Measurements from ENCODE around the gene SGMS1.

Gene SGMS1

GRCh38 chr10:50566150-50566549 is 57.6 kb downstream of the SGMS1 start:
- no peak for TF ChIP-seq POLR2AphosphoS5 (IDR thresholded peaks at IDR 0.05; ENCODE audit: low read depth, low read length)
- TF ChIP-seq FOXP2 (optimal IDR thresholded peaks at IDR 0.05; ENCODE audit: borderline replicate concordance, extremely low read depth, extremely low read length, insufficient read depth): no peak
- no peak for TF ChIP-seq TAF1 (IDR thresholded peaks at IDR 0.05; ENCODE audit: borderline replicate concordance, insufficient read depth, low read length)
- no peak for TF ChIP-seq REST (IDR thresholded peaks at IDR 0.05; ENCODE audit: insufficient read depth in 1 of 2, low read depth in 2 of 2, low read length in 2 of 2)
- TF ChIP-seq SIN3A (IDR thresholded peaks at IDR 0.05; ENCODE audit: borderline replicate concordance, insufficient read depth, low read length): no peak

- TF ChIP-seq FOXP2 (optimal IDR thresholded peaks at IDR 0.05; ENCODE audit: borderline replicate concordance, extremely low read depth, extremely low read length, insufficient read depth) (no peak), POLR2AphosphoS5 (IDR thresholded peaks at IDR 0.05; ENCODE audit: low read depth, low read length) (no peak), TAF1 (IDR thresholded peaks at IDR 0.05; ENCODE audit: borderline replicate concordance, insufficient read depth, low read length) (no peak), SIN3A (IDR thresholded peaks at IDR 0.05; ENCODE audit: borderline replicate concordance, insufficient read depth, low read length) (no peak), REST (IDR thresholded peaks at IDR 0.05; ENCODE audit: insufficient read depth in 1 of 2, low read depth in 2 of 2, low read length in 2 of 2) (no peak)
Observed at GRCh38 chr10:50565301-50566083, 58.3 kb downstream of the SGMS1 start.

- TF ChIP-seq TAF1 (IDR thresholded peaks at IDR 0.05; ENCODE audit: borderline replicate concordance, insufficient read depth, low read length) (no peak), REST (IDR thresholded peaks at IDR 0.05; ENCODE audit: insufficient read depth in 1 of 2, low read depth in 2 of 2, low read length in 2 of 2) (no peak), SIN3A (IDR thresholded peaks at IDR 0.05; ENCODE audit: borderline replicate concordance, insufficient read depth, low read length) (no peak), FOXP2 (optimal IDR thresholded peaks at IDR 0.05; ENCODE audit: borderline replicate concordance, extremely low read depth, extremely low read length, insufficient read depth) (no peak), POLR2AphosphoS5 (IDR thresholded peaks at IDR 0.05; ENCODE audit: low read depth, low read length) (no peak)
Observed at GRCh38 chr10:50563906-50564305, 59.9 kb downstream of the SGMS1 start.

- TF ChIP-seq POLR2AphosphoS5 (IDR thresholded peaks at IDR 0.05; ENCODE audit: low read depth, low read length) (no peak), FOXP2 (optimal IDR thresholded peaks at IDR 0.05; ENCODE audit: borderline replicate concordance, extremely low read depth, extremely low read length, insufficient read depth) (no peak), REST (IDR thresholded peaks at IDR 0.05; ENCODE audit: insufficient read depth in 1 of 2, low read depth in 2 of 2, low read length in 2 of 2) (no peak), SIN3A (IDR thresholded peaks at IDR 0.05; ENCODE audit: borderline replicate concordance, insufficient read depth, low read length) (no peak), TAF1 (IDR thresholded peaks at IDR 0.05; ENCODE audit: borderline replicate concordance, insufficient read depth, low read length) (no peak)
Observed at GRCh38 chr10:50561816-50562215, 61.9 kb downstream of the SGMS1 start.
